Anterior cingulate cortex (tissue), 58 donors: ENCODE results near the gene CHORDC1.
"Not testable (repeated sequence)": the region's sequence is repeated elsewhere in the genome, so short reads cannot be mapped to it uniquely, and the experiment has no call there.

ENCODE experiments used
- DNase-seq, 58 donors: peaks; one replicate each; lab custom pipeline; 2025; lab: John Stamatoyannopoulos, UW

Gene CHORDC1

GRCh38 chr11:90222459-90223247 is at the start of gene CHORDC1:
CHORDC1 (minus strand) TSS chr11:90223049; CDS start chr11:90222954, 95 bp downstream.
- DNase-seq, result peak in 57 of 58 donors; percentile 62 to 96 (median 90)

- DNase-seq, result no peak
Measured at GRCh38 chr11:90257158-90257525, 34.3 kb upstream of the CHORDC1 start.

- DNase-seq, result no peak
Measured at GRCh38 chr11:90256404-90257157, 33.7 kb upstream of the CHORDC1 start.

- DNase-seq, result no peak
Measured at GRCh38 chr11:90254065-90254464, 31.2 kb upstream of the CHORDC1 start.

GRCh38 chr11:90252053-90252452 is 29.2 kb upstream of the CHORDC1 start:
- DNase-seq, result no peak

GRCh38 chr11:90251599-90251998 is 28.8 kb upstream of the CHORDC1 start:
- DNase-seq, result no peak

- DNase-seq, result no peak
Measured at GRCh38 chr11:90250970-90251369, 28.1 kb upstream of the CHORDC1 start.

GRCh38 chr11:90246468-90246867 is 23.6 kb upstream of the CHORDC1 start:
- no peak for DNase-seq

- DNase-seq, result no peak
Measured at GRCh38 chr11:90243534-90243933, 20.7 kb upstream of the CHORDC1 start.

- no peak for DNase-seq
Measured at GRCh38 chr11:90242894-90243416, 20.1 kb upstream of the CHORDC1 start.

- DNase-seq, result no peak
Measured at GRCh38 chr11:90241414-90241813, 18.6 kb upstream of the CHORDC1 start.

- not testable (repeated sequence) for DNase-seq
Measured at GRCh38 chr11:90239967-90240636, 17.3 kb upstream of the CHORDC1 start.

- DNase-seq, result no peak
Measured at GRCh38 chr11:90237004-90237403, 14.2 kb upstream of the CHORDC1 start.

GRCh38 chr11:90235526-90235925 is 12.7 kb upstream of the CHORDC1 start:
- DNase-seq, result no peak

- DNase-seq, result no peak
Measured at GRCh38 chr11:90234977-90235376, 12.1 kb upstream of the CHORDC1 start.

- DNase-seq, result no peak
Measured at GRCh38 chr11:90229791-90230190, 6.9 kb upstream of the CHORDC1 start.

GRCh38 chr11:90228056-90228455 is 5.2 kb upstream of the CHORDC1 start:
- DNase-seq, result no peak

- peak in 1 of 58 donors; percentile 80 for DNase-seq
Measured at GRCh38 chr11:90223248-90223585, 368 bp upstream of the CHORDC1 start.

- DNase-seq, result no peak
Measured at GRCh38 chr11:90221803-90222458, 918 bp downstream of the CHORDC1 start.

GRCh38 chr11:90220391-90220790 is 2.5 kb downstream of the CHORDC1 start:
- no peak for DNase-seq

GRCh38 chr11:90219438-90219837 is 3.4 kb downstream of the CHORDC1 start:
- DNase-seq, result no peak
